ENCODE results near the gene CNNM2.

GRCh38 chr10:103083266-103083976 lies 165.3 kb downstream of the CNNM2 start:
- TF ChIP-seq CTCF (IDR thresholded peaks at IDR 0.05; ENCODE audit: insufficient read depth, low read length) (no peak), POLR2AphosphoS5 (IDR thresholded peaks at IDR 0.05; ENCODE audit: low read depth) (no peak; the same call in 1 of the 2 replicates), REST (IDR thresholded peaks at IDR 0.05; ENCODE audit: insufficient replicate concordance, low read depth) (no peak)
